Stomach (tissue), 9 donors: ENCODE data around the gene RIPOR3. TPM values are rescaled to one million over a fixed set of nuclear protein-coding genes. Genes with fewer than 3 reads are reported as not detected.

ENCODE experiments used
- DNase-seq, 2 donors: peaks; one replicate each; pipeline versions ENCODE4 v3.0.0 to v3.0.0-alpha.2; 2013 to 2019
- H3K27ac ChIP-seq, 5 donors: fragments of 200-600 bp in 4 of 5; sonication (generic) in 4 of 5; one replicate each; pipeline ENCODE4 v1.5.1; 2013 to 2019; ENCODE audit warnings: mild to moderate bottlenecking in 1 of 5, moderate library complexity in 1 of 5
- H3K27me3 ChIP-seq, 3 donors: fragments of 200-600 bp; sonication (generic); one replicate each; pipeline ENCODE4 v1.5.1; 2017 to 2019; ENCODE audit warnings: mixed run types in 1 of 3
- H3K36me3 ChIP-seq, 4 donors: fragments of 200-600 bp; sonication (generic); 1 replicate in 3 of 4; 2 replicates in 1 of 4; pipeline ENCODE4 v1.5.1; 2016 to 2019
- H3K4me1 ChIP-seq, 4 donors: fragments of 200-600 bp; sonication (generic); one replicate each; pipeline ENCODE4 v1.5.1; 2016 to 2019
- H3K4me3 ChIP-seq, 4 donors: fragments of 200-600 bp; sonication (generic) in 3 of 4; one replicate each; pipeline ENCODE4 v1.5.1; 2016 to 2019; ENCODE audit warnings: mild to moderate bottlenecking in 1 of 4
- H3K9me3 ChIP-seq, 4 donors: fragments of 200-600 bp; sonication (generic); one replicate each; pipeline ENCODE4 v1.5.1; 2016 to 2019
- EP300 ChIP-seq: sonication (generic); formaldehyde crosslinking; IDR thresholded peaks from one replicate; pipeline ENCODE4 v1.6.1; 2017; ENCODE audit warnings: antibody characterized with exemption
- POLR2A ChIP-seq, 4 donors: fragments of 450-650 bp; IDR thresholded peaks; one replicate each; pipeline ENCODE4 v1.6.1; 2016; ENCODE audit warnings: antibody characterized with exemption in 4 of 4, control low read depth in 2 of 4, mild to moderate bottlenecking in 1 of 4, moderate library complexity in 1 of 4
- POLR2AphosphoS5 ChIP-seq, 3 donors: sonication (generic); formaldehyde crosslinking; IDR thresholded peaks; one replicate each; pipeline ENCODE4 v1.6.1; 2016; ENCODE audit warnings: antibody characterized with exemption in 3 of 3
- WGBS, 5 donors: extraction: QIAGEN DNeasy Blood & Tissue Kit in 3 of 5; methylation state at CpG; one replicate each; pipeline versions ENCODE4 v1.1.5 to v1.1.7; 2013 to 2018; 5-methylcytosine and 5-hydroxymethylcytosine counted together
- intact Hi-C: fragments of 100-400 bp; cut with DNase I; formaldehyde crosslinking; loops from one replicate; pipeline ENCODE4 v1.15.1; 2023; ENCODE audit warnings: low total_unique reads
- polyA plus RNA-seq, 3 donors: library from polyadenylated mRNA; stranded (reverse); fragments of 200-250 nt; gene quantifications; one replicate each; pipeline ENCODE4 v1.2.3, GENCODE V29; 2013
- total RNA-seq, 5 donors: library from RNA; depleted of rRNA; stranded (reverse); fragments of >200 nt; gene quantifications; one replicate each; pipeline versions ENCODE4 v1.1.0 to v1.2.3, GENCODE V29; 2014 to 2016
- TF ChIP-seq, protein P1 (sequence below), 7 experiments: fragments of 450-650 bp in 4 of 7; fragments of 200-600 bp in 3 of 7; sonication (generic) in 3 of 7; IDR thresholded peaks; one replicate each; pipeline ENCODE4 v1.5.1; 2016 to 2019; ENCODE audit warnings: antibody characterized with exemption in 7 of 7, control low read depth in 2 of 7, mild to moderate bottlenecking in 1 of 7
- donor health status: healthy with polysubstance abuse.
- donor health status: Bipolar disorder and iron deficiency.
- donor health status: healthy.

The RIPOR3 gene
- total and polyA plus RNA-seq, 8 donors, result 4.4 to 61.1 (median 8.2) TPM

DNA sequence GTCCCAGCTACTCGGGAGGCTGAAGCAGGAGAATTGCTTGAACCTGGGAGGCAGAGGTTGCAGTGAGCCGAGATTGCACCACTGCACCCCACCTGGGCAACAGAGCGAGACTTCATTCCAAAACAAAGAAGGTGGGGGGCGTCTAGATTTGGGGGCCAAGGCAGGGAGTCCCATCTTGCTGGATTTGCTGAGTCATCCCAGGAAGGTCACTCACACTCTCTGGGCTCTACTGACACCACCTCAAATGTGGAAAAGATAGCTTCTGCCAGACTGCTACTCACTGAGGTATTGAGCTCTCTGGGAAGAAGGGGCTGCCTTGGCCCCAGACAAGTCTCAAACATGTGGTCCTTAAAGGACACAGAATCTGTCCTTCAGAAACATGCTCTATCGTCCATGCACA lies 74.3 kb downstream of the RIPOR3 start:
- intact Hi-C loops, result no loop called here

DNA sequence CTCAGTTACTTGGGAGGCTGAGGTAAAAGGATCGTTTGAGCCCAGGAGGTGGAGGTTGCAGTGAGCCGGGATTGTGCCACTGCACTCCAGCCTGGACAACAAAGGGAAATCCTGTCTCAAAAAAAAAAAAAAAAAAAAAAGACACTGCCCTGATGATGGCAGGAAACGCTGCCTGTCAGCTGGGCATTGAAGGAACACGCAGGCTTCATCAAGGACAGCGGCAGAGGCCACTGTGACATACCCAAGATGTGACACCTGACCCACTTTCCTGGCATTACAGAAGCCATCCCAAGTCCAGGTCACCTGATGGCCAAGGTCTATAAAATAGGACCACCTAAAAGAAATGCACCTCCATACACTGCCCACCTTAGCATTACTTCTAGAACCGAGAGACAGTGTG lies 75.9 kb downstream of the RIPOR3 start:
- Histone ChIP-seq H3K36me3 (peaks cover 0 to 19% (median 5%) of the 10 kb centered on the region in 4 donors), H3K27ac (no peak overlapping the region), H3K9me3 (no peaks in the 10 kb centered on the region), H3K4me1 (no peaks in the 10 kb centered on the region), H3K4me3 (no peak overlapping the region), H3K27me3 (no peaks in the 10 kb centered on the region)
- WGBS, 5 donors, result 84 to 92% (median 88%) methylated on average over 6 of the region's 6 CpGs
- TF ChIP-seq POLR2AphosphoS5 (IDR thresholded peaks at IDR 0.05), result no peak
- TF ChIP-seq, protein P1, sequence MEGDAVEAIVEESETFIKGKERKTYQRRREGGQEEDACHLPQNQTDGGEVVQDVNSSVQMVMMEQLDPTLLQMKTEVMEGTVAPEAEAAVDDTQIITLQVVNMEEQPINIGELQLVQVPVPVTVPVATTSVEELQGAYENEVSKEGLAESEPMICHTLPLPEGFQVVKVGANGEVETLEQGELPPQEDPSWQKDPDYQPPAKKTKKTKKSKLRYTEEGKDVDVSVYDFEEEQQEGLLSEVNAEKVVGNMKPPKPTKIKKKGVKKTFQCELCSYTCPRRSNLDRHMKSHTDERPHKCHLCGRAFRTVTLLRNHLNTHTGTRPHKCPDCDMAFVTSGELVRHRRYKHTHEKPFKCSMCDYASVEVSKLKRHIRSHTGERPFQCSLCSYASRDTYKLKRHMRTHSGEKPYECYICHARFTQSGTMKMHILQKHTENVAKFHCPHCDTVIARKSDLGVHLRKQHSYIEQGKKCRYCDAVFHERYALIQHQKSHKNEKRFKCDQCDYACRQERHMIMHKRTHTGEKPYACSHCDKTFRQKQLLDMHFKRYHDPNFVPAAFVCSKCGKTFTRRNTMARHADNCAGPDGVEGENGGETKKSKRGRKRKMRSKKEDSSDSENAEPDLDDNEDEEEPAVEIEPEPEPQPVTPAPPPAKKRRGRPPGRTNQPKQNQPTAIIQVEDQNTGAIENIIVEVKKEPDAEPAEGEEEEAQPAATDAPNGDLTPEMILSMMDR (IDR thresholded peaks at IDR 0.05), result no peak
- TF ChIP-seq EP300, result no peak
- TF ChIP-seq POLR2A (IDR thresholded peaks at IDR 0.05), result no peak
- DNase-seq, result no peak
- intact Hi-C loops, result no loop called here

More for the DNA sequence above, 74.3 kb downstream of the RIPOR3 start:
- DNase-seq, result no peak
- Histone ChIP-seq H3K36me3 (peaks cover 0 to 30% (median 2%) of the 10 kb centered on the region in 4 donors), H3K4me3 (no peak overlapping the region), H3K9me3 (peaks cover 0 to 13% (median 10%) of the 10 kb centered on the region in 4 donors), H3K27me3 (no peaks in the 10 kb centered on the region), H3K4me1 (no peaks in the 10 kb centered on the region), H3K27ac (no peak overlapping the region)
- 75 to 95% (median 90%) methylated on average over 5 of the region's 5 CpGs for WGBS, 5 donors
- TF ChIP-seq, protein P1 (IDR thresholded peaks at IDR 0.05), result no peak
- TF ChIP-seq EP300, result no peak
- no peak for TF ChIP-seq POLR2A (IDR thresholded peaks at IDR 0.05)
- no peak for TF ChIP-seq POLR2AphosphoS5 (IDR thresholded peaks at IDR 0.05)

DNA sequence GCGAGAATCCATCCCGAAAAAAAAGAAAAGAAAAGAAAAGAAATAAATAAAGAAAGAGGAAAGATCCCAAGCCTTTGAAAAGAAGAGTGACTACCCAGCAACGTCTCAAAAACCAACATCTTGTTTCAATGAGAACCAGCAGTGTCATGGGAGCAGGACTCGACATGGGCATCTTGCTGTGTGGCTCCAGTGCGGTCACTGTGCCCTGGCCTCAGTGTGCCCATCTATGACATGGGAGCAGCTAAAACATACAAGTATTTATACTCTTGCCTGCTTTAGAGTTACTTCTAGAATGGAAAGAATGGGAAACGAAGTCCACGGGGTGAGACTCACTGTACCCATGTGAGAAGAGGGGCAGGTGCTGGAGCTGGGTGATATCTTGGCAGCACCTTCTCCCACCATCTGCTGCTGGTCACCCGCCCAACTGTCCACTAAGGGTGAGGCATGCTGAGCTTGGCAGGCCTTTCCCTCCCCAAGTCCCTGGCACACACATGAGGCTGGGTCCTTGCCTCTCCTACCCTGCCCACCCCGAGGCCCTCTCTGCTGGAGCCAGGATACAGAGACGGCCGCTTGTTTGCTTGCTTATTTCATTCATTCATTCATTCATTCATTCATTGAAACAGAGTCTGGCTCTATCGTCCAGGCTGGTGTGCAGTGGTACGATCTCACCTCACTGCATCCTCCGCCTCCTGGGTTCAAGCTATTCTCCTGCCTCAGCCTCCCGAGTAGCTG lies 77.7 kb downstream of the RIPOR3 start:
- 89 to 94% (median 92%) methylated on average over 15 of the region's 15 CpGs for WGBS, 5 donors
- TF ChIP-seq POLR2AphosphoS5 (IDR thresholded peaks at IDR 0.05), result no peak
- TF ChIP-seq POLR2A (IDR thresholded peaks at IDR 0.05), result no peak
- TF ChIP-seq EP300, result no peak
- TF ChIP-seq, protein P1 (IDR thresholded peaks at IDR 0.05), result no peak
- intact Hi-C loops, result no loop called here
- DNase-seq, result no peak
- Histone ChIP-seq H3K4me3 (no peak overlapping the region), H3K27me3 (peaks cover 0 to 7% (median 0%) of the 10 kb centered on the region in 3 donors), H3K36me3 (peaks cover 0 to 27% (median 10%) of the 10 kb centered on the region in 4 donors), H3K4me1 (no peaks in the 10 kb centered on the region), H3K9me3 (no peaks in the 10 kb centered on the region), H3K27ac (no peak overlapping the region)

DNA sequence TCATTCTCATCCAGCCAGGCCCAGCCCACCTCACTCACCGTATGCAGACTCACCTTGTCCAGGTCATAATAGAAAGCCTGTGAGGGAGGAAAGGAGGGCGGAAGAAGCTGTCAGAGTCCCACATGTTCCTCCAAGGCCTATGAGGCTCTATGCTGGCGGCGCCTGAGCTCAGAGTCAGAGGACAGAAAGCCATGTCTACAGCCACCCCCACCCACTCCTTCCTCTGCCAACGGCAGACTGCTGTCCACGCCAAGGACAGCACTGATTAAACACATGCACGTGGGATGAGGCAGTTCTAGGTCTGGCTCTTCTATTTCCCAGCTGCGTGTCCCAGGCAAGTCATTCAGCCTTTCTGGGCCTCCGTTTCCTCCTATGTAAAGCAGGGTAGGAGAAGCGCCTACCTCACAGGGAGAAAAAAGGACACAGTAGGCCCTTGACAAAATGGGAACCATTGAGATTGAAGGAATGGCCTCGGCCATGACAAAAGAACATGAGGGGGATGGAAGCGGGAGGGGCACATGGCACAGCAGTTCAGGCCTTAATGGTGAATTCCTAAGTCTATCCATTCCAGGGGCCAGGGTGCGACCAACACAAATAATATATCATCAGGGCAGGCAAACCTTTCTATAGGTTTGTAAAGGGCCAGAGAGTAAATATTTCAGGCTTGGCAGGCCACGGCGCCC lies 80.1 kb downstream of the RIPOR3 start:
- peaks cover 0 to 7% (median 0%) of the 10 kb centered on the region in 3 donors for H3K27me3 ChIP-seq
- peaks cover 0 to 45% (median 20%) of the 10 kb centered on the region in 4 donors for H3K36me3 ChIP-seq
- H3K9me3 ChIP-seq, result no peaks in the 10 kb centered on the region
- no peak overlapping the region for H3K4me3 ChIP-seq
- no peak for DNase-seq
- no peaks in the 10 kb centered on the region for H3K4me1 ChIP-seq
- intact Hi-C loops, result no loop called here
- no peak overlapping the region for H3K27ac ChIP-seq
- 72 to 78% (median 75%) methylated on average over 15 of the region's 15 CpGs for WGBS, 5 donors
- TF ChIP-seq, protein P1 (IDR thresholded peaks at IDR 0.05), result no peak
- no peak for TF ChIP-seq POLR2AphosphoS5 (IDR thresholded peaks at IDR 0.05)
- TF ChIP-seq POLR2A (IDR thresholded peaks at IDR 0.05), result no peak
- no peak for TF ChIP-seq EP300
